Esophagus muscularis mucosa (tissue), 4 donors: ENCODE results near the gene NRROS. TPM values are rescaled to one million over a fixed set of nuclear protein-coding genes. Genes with fewer than 3 reads are reported as not detected.
"Not testable (repeated sequence)": the region's sequence is repeated elsewhere in the genome, so short reads cannot be mapped to it uniquely, and the experiment has no call there.

Experiments
- DNase-seq: peaks from one replicate; pipeline ENCODE4 v3.0.0-alpha.2; 2017; ENCODE audit errors: extremely low spot score
- H3K27ac ChIP-seq, 4 donors: fragments of 200-600 bp; sonication (generic); replicated peaks in 1 of 4; 1 replicate in 3 of 4; 2 replicates in 1 of 4; pipeline ENCODE4 v1.5.1; 2016 to 2019; ENCODE audit warnings: mild to moderate bottlenecking in 1 of 4
- H3K27me3 ChIP-seq, 4 donors: fragments of 200-600 bp; sonication (generic); one replicate each; pipeline versions ENCODE4 v1.5.1 to v1.6.0; 2016 to 2019
- H3K36me3 ChIP-seq, 4 donors: fragments of 200-600 bp; sonication (generic); one replicate each; pipeline ENCODE4 v1.5.1; 2016 to 2019
- H3K4me1 ChIP-seq, 4 donors: fragments of 200-600 bp; sonication (generic); one replicate each; pipeline ENCODE4 v1.5.1; 2016 to 2019
- H3K4me3 ChIP-seq, 4 donors: fragments of 200-600 bp; sonication (generic); 1 replicate in 2 of 4; 2 replicates in 2 of 4; pipeline ENCODE4 v1.5.1; 2016 to 2019; ENCODE audit warnings: mild to moderate bottlenecking in 4 of 4, moderate library complexity in 1 of 4
- H3K9me3 ChIP-seq, 4 donors: fragments of 200-600 bp; sonication (generic); 1 replicate in 3 of 4; 2 replicates in 1 of 4; pipeline ENCODE4 v1.5.1; 2016 to 2019
- EP300 ChIP-seq: sonication (generic); formaldehyde crosslinking; IDR thresholded peaks from one replicate; pipeline ENCODE4 v1.6.1; 2017; ENCODE audit warnings: antibody characterized with exemption
- POLR2A ChIP-seq: fragments of 450-650 bp; IDR thresholded peaks from one replicate; pipeline ENCODE4 v1.6.1; 2017; ENCODE audit warnings: antibody characterized with exemption, moderate library complexity, mild to moderate bottlenecking, low read depth
- POLR2AphosphoS5 ChIP-seq, 2 donors: sonication (generic); formaldehyde crosslinking; IDR thresholded peaks; one replicate each; pipeline ENCODE4 v1.6.1; 2017; ENCODE audit warnings: antibody characterized with exemption in 2 of 2
- WGBS: methylation state at CpG from one replicate; pipeline ENCODE4 v1.1.5; 2018; 5-methylcytosine and 5-hydroxymethylcytosine counted together
- intact Hi-C: fragments of 100-400 bp; cut with DNase I; formaldehyde crosslinking; loops from one replicate; pipeline ENCODE4 v1.15.1; 2023
- total RNA-seq, 4 donors: library from RNA; depleted of rRNA; stranded (reverse); fragments of >200 nt; gene quantifications; one replicate each; pipeline versions ENCODE4 v1.1.0 to v1.2.1, GENCODE V29; 2016
- TF ChIP-seq, protein P1 (sequence below), 3 experiments: fragments of 200-600 bp in 2 of 3; fragments of 450-650 bp in 1 of 3; sonication (generic) in 2 of 3; IDR thresholded peaks; one replicate each; pipeline ENCODE4 v1.5.1; 2017 to 2019; ENCODE audit warnings: antibody characterized with exemption in 3 of 3, mild to moderate bottlenecking in 2 of 3, moderate library complexity in 1 of 3

The NRROS gene
- total RNA-seq, 4 donors from 2014 or later = 6.2 to 8.5 (median 7.3) TPM

GRCh38 chr3:196609343-196609775, 30.1 kb upstream of the NRROS start:
- Histone ChIP-seq H3K4me1 (peaks cover 17 to 47% (median 38%) of the 10 kb centered on the region in 4 donors), H3K27me3 (no peaks in the 10 kb centered on the region), H3K27ac (peak overlapping the region; percentile 63 to 74 (median 72)), H3K4me3 (no peak overlapping the region), H3K36me3 (no peaks in the 10 kb centered on the region), H3K9me3 (no peaks in the 10 kb centered on the region)
- DNase-seq = peak; percentile 95
- 17% methylated on average over 5 of the region's 5 CpGs for WGBS
- no peak for TF ChIP-seq POLR2A
- TF ChIP-seq POLR2AphosphoS5 (IDR thresholded peaks at IDR 0.05) = peak; percentile 51 to 64
- TF ChIP-seq, protein P1, sequence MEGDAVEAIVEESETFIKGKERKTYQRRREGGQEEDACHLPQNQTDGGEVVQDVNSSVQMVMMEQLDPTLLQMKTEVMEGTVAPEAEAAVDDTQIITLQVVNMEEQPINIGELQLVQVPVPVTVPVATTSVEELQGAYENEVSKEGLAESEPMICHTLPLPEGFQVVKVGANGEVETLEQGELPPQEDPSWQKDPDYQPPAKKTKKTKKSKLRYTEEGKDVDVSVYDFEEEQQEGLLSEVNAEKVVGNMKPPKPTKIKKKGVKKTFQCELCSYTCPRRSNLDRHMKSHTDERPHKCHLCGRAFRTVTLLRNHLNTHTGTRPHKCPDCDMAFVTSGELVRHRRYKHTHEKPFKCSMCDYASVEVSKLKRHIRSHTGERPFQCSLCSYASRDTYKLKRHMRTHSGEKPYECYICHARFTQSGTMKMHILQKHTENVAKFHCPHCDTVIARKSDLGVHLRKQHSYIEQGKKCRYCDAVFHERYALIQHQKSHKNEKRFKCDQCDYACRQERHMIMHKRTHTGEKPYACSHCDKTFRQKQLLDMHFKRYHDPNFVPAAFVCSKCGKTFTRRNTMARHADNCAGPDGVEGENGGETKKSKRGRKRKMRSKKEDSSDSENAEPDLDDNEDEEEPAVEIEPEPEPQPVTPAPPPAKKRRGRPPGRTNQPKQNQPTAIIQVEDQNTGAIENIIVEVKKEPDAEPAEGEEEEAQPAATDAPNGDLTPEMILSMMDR (IDR thresholded peaks at IDR 0.05) = peak; percentile 92 to 93 (median 93)
- intact Hi-C loops = loop anchor here (1.0 kb wide), 1 partner anchor 75 kb away; no protein-coding TSS in a partner anchor

DNA sequence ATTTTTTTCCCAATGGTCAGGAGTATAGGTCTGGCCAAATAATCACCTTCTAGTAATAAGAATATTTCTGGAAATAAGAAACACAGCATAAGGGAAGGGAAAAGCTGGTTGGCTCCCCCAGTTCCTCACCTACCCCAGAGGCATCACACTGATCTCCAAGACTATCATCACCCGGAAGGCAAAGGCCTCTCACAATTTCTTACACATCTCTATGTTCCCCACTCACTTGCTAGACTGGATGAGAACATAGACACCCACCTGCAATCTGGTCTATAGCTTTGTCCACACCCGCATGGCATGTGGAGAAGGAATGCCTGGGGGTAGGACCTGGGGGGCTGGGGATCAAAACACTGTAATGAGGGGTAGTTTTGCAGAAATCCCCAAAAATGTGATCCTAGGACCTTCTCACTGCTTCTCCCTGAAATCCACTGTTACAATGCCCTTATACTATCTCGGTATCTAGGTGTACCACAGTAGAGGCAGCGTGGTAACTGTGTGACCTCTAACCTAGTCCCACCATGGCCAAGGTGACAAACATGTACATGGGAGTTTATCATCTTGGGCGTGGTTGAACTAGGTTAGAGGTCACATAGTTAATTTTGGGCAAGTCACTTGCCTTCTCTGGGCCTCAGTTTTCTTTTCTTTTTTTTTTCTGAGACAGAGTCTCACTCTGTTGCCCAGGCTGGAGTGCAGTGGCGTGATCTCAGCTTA, 29.5 kb upstream of the NRROS start:
- Histone ChIP-seq H3K36me3 (no peaks in the 10 kb centered on the region), H3K4me1 (peaks cover 17 to 47% (median 38%) of the 10 kb centered on the region in 4 donors), H3K4me3 (no peak overlapping the region), H3K27me3 (no peaks in the 10 kb centered on the region), H3K27ac (peak overlapping the region; percentile 63 to 74 (median 72)), H3K9me3 (no peaks in the 10 kb centered on the region)
- TF ChIP-seq, protein P1 (IDR thresholded peaks at IDR 0.05) = no peak
- TF ChIP-seq POLR2A = no peak
- TF ChIP-seq EP300 = no peak
- no peak for TF ChIP-seq POLR2AphosphoS5 (IDR thresholded peaks at IDR 0.05)
- WGBS = 80% methylated on average over 6 of the region's 6 CpGs
- intact Hi-C loops = loop anchor here (1.0 kb wide), 1 partner anchor 74 kb away; no protein-coding TSS in a partner anchor
- no peak for DNase-seq

DNA sequence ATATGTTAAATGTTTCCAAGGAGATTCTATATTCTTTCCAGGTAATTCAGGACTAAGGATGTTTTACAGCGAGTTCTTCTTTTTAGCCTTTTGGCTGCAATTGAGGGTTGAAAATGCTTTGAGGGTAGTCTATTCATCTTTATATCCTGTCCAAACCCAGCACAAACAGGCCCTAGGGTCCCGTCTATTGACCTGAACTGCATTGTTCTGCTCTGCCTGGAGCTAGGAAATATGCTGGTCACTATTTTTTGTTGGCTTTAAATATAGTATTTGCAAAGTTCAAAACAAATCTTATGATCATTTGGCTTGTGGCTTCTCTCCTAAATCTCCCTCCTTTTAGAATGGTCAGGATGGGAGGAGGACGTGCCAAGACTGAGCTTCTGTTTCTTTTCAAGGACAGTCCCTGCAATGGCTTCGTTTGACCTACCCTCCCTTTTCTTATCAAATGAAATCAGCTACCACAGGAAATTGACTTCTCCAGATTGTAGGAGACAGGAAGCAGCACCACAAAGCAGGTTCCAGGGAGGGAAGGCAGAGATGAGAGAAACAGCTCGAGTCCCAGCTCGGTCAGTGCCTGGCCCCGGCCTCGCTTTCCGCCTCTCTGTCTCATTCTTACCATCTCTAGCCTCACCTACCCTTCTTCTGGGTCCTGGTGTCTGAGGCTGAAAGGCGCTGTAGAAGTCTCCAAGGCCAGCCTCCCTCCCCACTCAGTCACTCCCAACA, 27.6 kb upstream of the NRROS start:
- Histone ChIP-seq H3K9me3 (no peaks in the 10 kb centered on the region), H3K27me3 (no peaks in the 10 kb centered on the region), H3K4me3 (no peak overlapping the region), H3K36me3 (no peaks in the 10 kb centered on the region), H3K27ac (peak overlapping the region; percentile 68 to 74 (median 72)), H3K4me1 (peaks cover 17 to 47% (median 38%) of the 10 kb centered on the region in 4 donors)
- TF ChIP-seq POLR2AphosphoS5 (IDR thresholded peaks at IDR 0.05) (no peak), EP300 (no peak), POLR2A (peak; percentile 4)
- TF ChIP-seq, protein P1 (IDR thresholded peaks at IDR 0.05) = no peak
- WGBS = 49% methylated on average over 10 of the region's 10 CpGs
- DNase-seq = no peak
- intact Hi-C loops = no loop called here

GRCh38 chr3:196615234-196615633, 24.3 kb upstream of the NRROS start:
- peaks cover 27 to 56% (median 43%) of the 10 kb centered on the region in 4 donors for H3K4me1 ChIP-seq
- 97% methylated on average over 6 of the region's 6 CpGs for whole genome bisulfite sequencing
- H3K27me3 ChIP-seq, H3K27ac ChIP-seq, H3K4me3 ChIP-seq, H3K36me3 ChIP-seq, H3K9me3 ChIP-seq, DNase-seq, intact Hi-C loops: not testable (repeated sequence)

GRCh38 chr3:196617256-196617655, 22.2 kb upstream of the NRROS start:
- H3K4me1 ChIP-seq = peaks cover 20 to 40% (median 34%) of the 10 kb centered on the region in 4 donors
- peak overlapping the region; percentile 30 to 81 (median 58) for H3K27ac ChIP-seq
- H3K9me3 ChIP-seq = no peaks in the 10 kb centered on the region
- TF ChIP-seq POLR2AphosphoS5 (IDR thresholded peaks at IDR 0.05) = no peak
- TF ChIP-seq POLR2A = no peak
- TF ChIP-seq, protein P1 (IDR thresholded peaks at IDR 0.05) = no peak
- TF ChIP-seq EP300 = no peak
- no peaks in the 10 kb centered on the region for H3K27me3 ChIP-seq
- no peak for DNase-seq
- intact Hi-C loops = no loop called here
- no peak overlapping the region for H3K4me3 ChIP-seq
- WGBS = 82% methylated on average over 5 of the region's 5 CpGs
- no peaks in the 10 kb centered on the region for H3K36me3 ChIP-seq
